ENCODE measurements around the gene ALS2.

The ALS2 gene

GRCh38 chr2:201669865-201670264 lies 110.9 kb downstream of the ALS2 start:
- TF ChIP-seq, protein P1, sequence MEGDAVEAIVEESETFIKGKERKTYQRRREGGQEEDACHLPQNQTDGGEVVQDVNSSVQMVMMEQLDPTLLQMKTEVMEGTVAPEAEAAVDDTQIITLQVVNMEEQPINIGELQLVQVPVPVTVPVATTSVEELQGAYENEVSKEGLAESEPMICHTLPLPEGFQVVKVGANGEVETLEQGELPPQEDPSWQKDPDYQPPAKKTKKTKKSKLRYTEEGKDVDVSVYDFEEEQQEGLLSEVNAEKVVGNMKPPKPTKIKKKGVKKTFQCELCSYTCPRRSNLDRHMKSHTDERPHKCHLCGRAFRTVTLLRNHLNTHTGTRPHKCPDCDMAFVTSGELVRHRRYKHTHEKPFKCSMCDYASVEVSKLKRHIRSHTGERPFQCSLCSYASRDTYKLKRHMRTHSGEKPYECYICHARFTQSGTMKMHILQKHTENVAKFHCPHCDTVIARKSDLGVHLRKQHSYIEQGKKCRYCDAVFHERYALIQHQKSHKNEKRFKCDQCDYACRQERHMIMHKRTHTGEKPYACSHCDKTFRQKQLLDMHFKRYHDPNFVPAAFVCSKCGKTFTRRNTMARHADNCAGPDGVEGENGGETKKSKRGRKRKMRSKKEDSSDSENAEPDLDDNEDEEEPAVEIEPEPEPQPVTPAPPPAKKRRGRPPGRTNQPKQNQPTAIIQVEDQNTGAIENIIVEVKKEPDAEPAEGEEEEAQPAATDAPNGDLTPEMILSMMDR (conservative IDR thresholded peaks at IDR 0.05; ENCODE audit: low read depth, low read length), result no peak
- H3K4me3 ChIP-seq (ENCODE audit: low read length), result no peak overlapping the region
- no peak for DNase-seq (ENCODE audit: low read depth)

GRCh38 chr2:201668402-201668910 lies 112.3 kb downstream of the ALS2 start:
- no peak for DNase-seq (ENCODE audit: low read depth)
- H3K4me3 ChIP-seq (ENCODE audit: low read length), result no peak overlapping the region
- TF ChIP-seq, protein P1 (conservative IDR thresholded peaks at IDR 0.05; ENCODE audit: low read depth, low read length), result no peak

DNA sequence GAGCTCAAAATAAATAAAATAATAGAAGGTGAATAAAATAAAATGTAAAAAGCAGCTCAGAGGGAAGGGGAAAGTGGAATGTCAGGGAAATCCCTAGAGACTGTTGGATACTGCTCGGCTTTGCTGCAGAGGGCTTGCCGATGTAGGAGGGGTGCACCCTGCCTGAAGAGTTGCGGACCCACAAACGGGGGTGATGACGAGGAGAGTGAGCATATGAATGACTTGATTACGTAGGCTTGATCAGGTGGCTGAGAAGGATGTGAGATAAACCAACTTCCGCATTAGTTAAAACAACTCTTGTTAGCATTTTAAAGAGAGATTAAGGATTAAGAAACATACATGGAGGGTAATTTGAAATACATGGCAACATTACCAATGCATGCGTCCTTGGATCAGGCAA lies 116.4 kb downstream of the ALS2 start:
- no peak for DNase-seq (ENCODE audit: low read depth)
- no peak overlapping the region for H3K4me3 ChIP-seq (ENCODE audit: low read length)
- TF ChIP-seq, protein P1 (conservative IDR thresholded peaks at IDR 0.05; ENCODE audit: low read depth, low read length), result no peak

DNA sequence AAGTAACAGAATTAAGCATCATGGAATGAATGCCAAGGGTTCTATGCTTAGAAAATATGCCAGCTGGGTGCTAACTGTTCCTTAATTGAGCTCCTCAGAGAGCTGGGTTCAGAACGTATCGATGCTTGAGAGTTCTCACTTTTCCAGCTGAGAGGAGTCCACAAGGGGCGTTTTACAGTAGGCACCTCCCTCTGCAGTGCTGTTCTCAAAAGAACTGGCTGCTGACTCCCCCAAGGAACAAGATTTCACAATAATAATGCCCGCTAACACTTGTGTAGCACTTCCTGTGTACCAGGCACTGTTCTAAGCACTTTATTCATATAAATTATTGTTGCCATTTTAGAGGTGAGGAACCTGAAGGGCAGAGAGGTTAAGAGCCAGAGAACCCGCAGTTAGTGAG lies 119.4 kb downstream of the ALS2 start:
- TF ChIP-seq, protein P1 (conservative IDR thresholded peaks at IDR 0.05; ENCODE audit: low read depth, low read length), result no peak
- no peak for DNase-seq (ENCODE audit: low read depth)
- no peak overlapping the region for H3K4me3 ChIP-seq (ENCODE audit: low read length)

DNA sequence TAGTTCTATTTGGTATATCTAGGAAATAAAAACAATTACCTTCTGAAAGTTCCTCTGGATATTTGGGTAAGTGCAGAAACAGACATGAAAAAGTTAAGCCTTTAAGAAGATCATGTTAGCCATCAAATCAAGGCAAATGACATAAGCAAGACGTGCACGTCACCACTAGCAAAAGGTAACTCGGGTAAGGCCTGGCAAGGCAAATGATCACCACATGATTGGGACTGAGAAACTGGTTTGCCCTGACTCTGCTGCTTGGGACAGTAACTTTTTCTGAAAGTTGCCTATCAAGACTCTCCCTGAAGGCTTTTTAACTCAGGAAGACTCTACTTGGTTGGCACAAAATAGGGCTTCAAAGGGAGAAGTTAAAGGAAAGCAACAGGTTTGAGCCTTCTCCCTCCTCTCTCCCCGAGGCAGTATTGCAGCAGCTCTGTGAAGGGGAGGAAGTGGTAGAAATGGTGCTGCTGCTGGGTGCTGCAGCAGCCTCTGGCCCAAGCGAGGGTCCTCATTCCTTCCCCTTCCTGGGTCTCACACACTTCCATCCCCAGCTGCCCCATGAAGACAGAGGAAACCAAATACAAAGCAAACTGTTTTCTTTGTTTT lies 120.3 kb downstream of the ALS2 start:
- TF ChIP-seq, protein P1 (conservative IDR thresholded peaks at IDR 0.05; ENCODE audit: low read depth, low read length), result no peak
- DNase-seq (ENCODE audit: low read depth), result no peak
- H3K4me3 ChIP-seq (ENCODE audit: low read length), result no peak overlapping the region

DNA sequence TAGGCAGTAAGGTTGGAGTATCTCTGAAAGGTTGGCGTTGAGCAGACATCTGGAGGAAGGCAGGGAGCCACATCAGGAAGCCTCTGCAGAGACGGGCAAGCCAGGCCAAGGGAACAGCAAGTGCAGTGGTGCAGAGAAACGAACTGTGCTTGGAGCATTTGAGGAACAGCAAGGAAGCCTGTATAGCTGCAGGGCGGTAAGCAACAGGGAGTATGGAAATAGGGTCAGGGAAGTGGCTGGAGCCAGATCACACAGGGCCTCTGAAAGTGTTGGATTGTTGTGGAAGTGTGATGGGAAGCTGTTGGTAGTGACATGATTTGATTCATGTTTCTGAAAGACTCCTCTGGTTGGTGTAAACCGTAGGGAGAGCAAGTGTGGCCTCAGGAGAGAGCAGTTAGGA lies 124.0 kb downstream of the ALS2 start:
- no peak for DNase-seq (ENCODE audit: low read depth)
- H3K4me3 ChIP-seq (ENCODE audit: low read length), result no peak overlapping the region
- TF ChIP-seq, protein P1 (conservative IDR thresholded peaks at IDR 0.05; ENCODE audit: low read depth, low read length), result no peak

DNA sequence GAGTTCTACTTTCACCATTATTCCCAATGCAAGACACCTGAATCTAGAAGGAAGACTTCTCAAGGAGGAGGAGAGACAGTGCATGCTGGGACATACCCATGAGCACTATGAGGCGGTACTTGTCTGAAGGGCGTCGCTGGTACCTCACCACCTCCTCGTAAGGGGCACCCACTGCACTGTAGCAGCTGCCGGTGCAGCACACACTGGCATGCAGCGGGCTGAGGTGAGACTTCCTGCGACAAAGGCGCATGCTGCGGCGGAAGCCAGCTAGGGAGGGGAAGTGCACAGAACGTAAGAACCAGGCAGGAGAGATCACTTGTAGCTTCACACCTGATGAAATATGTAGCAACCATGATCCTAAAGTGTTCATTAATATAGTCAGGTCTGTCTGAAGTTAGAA lies 124.6 kb downstream of the ALS2 start:
- H3K4me3 ChIP-seq (ENCODE audit: low read length), result no peak overlapping the region
- DNase-seq (ENCODE audit: low read depth), result no peak
- TF ChIP-seq, protein P1 (conservative IDR thresholded peaks at IDR 0.05; ENCODE audit: low read depth, low read length), result no peak

Measured in retinal pigment epithelial cell (primary cell).